Neuronal stem cell (in vitro differentiated cells): ENCODE data around the gene GAK.
A peak's percentile ranks its signal among the peaks of the same experiment; 100 is the strongest.

ENCODE experiments used
- DNase-seq: peaks from one replicate; pipeline ENCODE4 v3.0.0-alpha.2; 2013; ENCODE audit warnings: low spot score
- H2AFZ ChIP-seq: one replicate; pipeline ENCODE4 v1.6.1; 2013; ENCODE audit warnings: mild to moderate bottlenecking, low read length, inconsistent platforms
- H2AK5ac ChIP-seq: 2 replicates; pipeline ENCODE4 v1.6.1; 2013; ENCODE audit warnings: low read depth, mild to moderate bottlenecking, inconsistent platforms, low read length, moderate library complexity, mixed read lengths
- H2BK120ac ChIP-seq: 2 replicates; pipeline ENCODE4 v1.6.1; 2013; ENCODE audit warnings: low read depth, mild to moderate bottlenecking, inconsistent platforms, low read length, moderate library complexity, mixed read lengths
- H2BK12ac ChIP-seq: one replicate; pipeline ENCODE4 v1.6.1; 2013; ENCODE audit warnings: low read length, inconsistent platforms
- H2BK15ac ChIP-seq: 2 replicates; pipeline ENCODE4 v1.6.1; 2013; ENCODE audit warnings: mild to moderate bottlenecking, low read length, inconsistent platforms, mixed read lengths
- H2BK5ac ChIP-seq: one replicate; pipeline ENCODE4 v1.6.1; 2013; ENCODE audit warnings: inconsistent platforms, mild to moderate bottlenecking, low read length, moderate library complexity
- H3K14ac ChIP-seq: one replicate; pipeline ENCODE4 v1.6.1; 2013; ENCODE audit warnings: low read length, inconsistent platforms
- H3K18ac ChIP-seq: 2 replicates; pipeline ENCODE4 v1.6.1; 2013; ENCODE audit warnings: low read length, inconsistent platforms
- H3K23ac ChIP-seq: 2 replicates; pipeline ENCODE4 v1.6.1; 2013; ENCODE audit warnings: low read depth, mild to moderate bottlenecking, mixed read lengths, low read length, inconsistent platforms; ENCODE audit not compliant: poor library complexity
- H3K27ac ChIP-seq: replicated peaks from 3 replicates; pipeline ENCODE4 v1.5.1; 2013; ENCODE audit warnings: low read length, inconsistent platforms
- H3K27me3 ChIP-seq, 3 experiments: 2 replicates each; pipeline ENCODE4 v1.6.1; 2013; ENCODE audit warnings: low read length in 3 of 3, mild to moderate bottlenecking in 2 of 3, inconsistent platforms in 1 of 3, low read depth in 1 of 3, mixed read lengths in 1 of 3, moderate library complexity in 1 of 3; ENCODE audit not compliant: control insufficient read depth in 3 of 3, insufficient read depth in 3 of 3
- H3K36me3 ChIP-seq, 2 donors: replicated peaks in 1 of 2; 2 replicates each; pipeline ENCODE4 v1.6.1; 2013; ENCODE audit warnings: low read length in 2 of 2; ENCODE audit not compliant: control insufficient read depth in 2 of 2, insufficient read depth in 2 of 2
- H3K4ac ChIP-seq: 2 replicates; pipeline ENCODE4 v1.6.1; 2013; ENCODE audit warnings: inconsistent platforms, mild to moderate bottlenecking, low read length, moderate library complexity
- H3K4me1 ChIP-seq, 2 donors: 1 replicate in 1 of 2; 2 replicates in 1 of 2; pipeline ENCODE4 v1.6.1; 2013; ENCODE audit warnings: low read length in 2 of 2, low read depth in 1 of 2; ENCODE audit not compliant: control insufficient read depth in 2 of 2, insufficient read depth in 1 of 2
- H3K4me2 ChIP-seq: one replicate; pipeline ENCODE4 v1.6.1; 2013; ENCODE audit warnings: mild to moderate bottlenecking, low read length, inconsistent platforms; ENCODE audit not compliant: insufficient read depth, poor library complexity, severe bottlenecking
- H3K4me3 ChIP-seq, 2 donors: 2 replicates each; pipeline ENCODE4 v1.5.1; 2013; ENCODE audit warnings: low read length in 2 of 2, mild to moderate bottlenecking in 2 of 2, inconsistent platforms in 1 of 2, moderate library complexity in 1 of 2
- H3K79me1 ChIP-seq: one replicate; pipeline ENCODE4 v1.6.1; 2013; ENCODE audit warnings: low read depth, mild to moderate bottlenecking, inconsistent platforms, low read length, moderate library complexity
- H3K9ac ChIP-seq: one replicate; pipeline ENCODE4 v1.6.1; 2013; ENCODE audit warnings: mild to moderate bottlenecking, low read depth, low read length, inconsistent platforms; ENCODE audit not compliant: poor library complexity
- H3K9me3 ChIP-seq, 2 donors: replicated peaks in 1 of 2; 2 replicates each; pipeline versions ENCODE3 to v1.6.1; 2013; ENCODE audit warnings: low read length in 2 of 2, mild to moderate bottlenecking in 2 of 2, inconsistent platforms in 1 of 2, low read depth in 1 of 2, mixed read lengths in 1 of 2, moderate library complexity in 1 of 2; ENCODE audit not compliant: control insufficient read depth in 2 of 2, insufficient read depth in 1 of 2
- H4K8ac ChIP-seq: one replicate; pipeline ENCODE4 v1.6.1; 2013; ENCODE audit warnings: low read depth, mild to moderate bottlenecking, inconsistent platforms, low read length, moderate library complexity
- H4K91ac ChIP-seq: one replicate; pipeline ENCODE4 v1.6.1; 2013; ENCODE audit warnings: low read length, low read depth, mild to moderate bottlenecking, inconsistent platforms; ENCODE audit not compliant: poor library complexity
- WGBS, 2 donors: extraction: QIAGEN DNeasy Blood & Tissue Kit; methylation state at CpG; one replicate each; pipeline ENCODE4 v1.1.7; 2013; ENCODE audit warnings: missing lambda C conversion rate in 2 of 2, mixed read lengths in 1 of 2; ENCODE audit not compliant: insufficient read length in 2 of 2, insufficient replicate concordance in 1 of 2; ENCODE audit errors: extremely low coverage in 2 of 2; 5-methylcytosine and 5-hydroxymethylcytosine counted together

The GAK gene

DNA sequence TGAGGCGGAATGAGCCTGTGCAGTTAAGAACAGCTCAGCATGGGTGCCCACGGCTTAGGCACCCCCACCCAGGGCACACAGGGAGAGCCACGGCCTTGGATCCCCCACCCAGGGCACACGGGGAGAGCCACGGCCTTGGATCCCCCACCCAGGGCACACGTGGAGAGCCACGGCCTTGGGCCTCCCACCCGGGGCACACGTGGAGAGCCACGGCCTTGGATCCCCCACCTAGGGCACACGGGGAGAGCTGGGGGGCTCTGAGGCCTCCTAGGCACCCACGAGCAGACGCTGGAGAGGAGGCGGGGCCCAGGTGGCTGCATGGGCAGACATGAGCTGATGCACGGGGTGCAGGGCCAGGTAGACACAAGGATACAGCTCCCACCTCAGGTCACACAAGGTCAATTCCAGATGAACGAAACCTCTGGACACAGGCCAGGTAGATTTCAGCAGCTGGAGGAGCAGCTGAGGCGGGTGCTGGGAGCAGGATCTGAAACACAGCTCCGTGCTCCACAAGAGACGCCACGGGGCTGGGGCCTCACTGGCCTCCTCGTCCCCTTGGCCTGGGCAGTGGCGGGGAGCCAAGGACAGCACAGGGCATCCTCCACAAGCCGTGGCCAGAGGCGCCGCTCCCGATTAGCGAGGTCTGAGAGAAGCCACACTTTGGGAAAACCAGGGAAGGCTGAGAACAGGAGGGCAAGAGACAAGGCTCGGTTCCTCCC, 30.8 kb downstream of the GAK start:
- H2BK5ac ChIP-seq: peak overlapping the region; percentile 11
- no peak overlapping the region for H3K4me3 ChIP-seq
- no peak for DNase-seq
- H3K36me3 ChIP-seq: peaks cover 13 to 35% of the 10 kb centered on the region in 2 donors
- no peak overlapping the region for H4K8ac ChIP-seq
- no peaks in the 10 kb centered on the region for H3K4me1 ChIP-seq
- H3K79me1 ChIP-seq: peaks cover 15% of the 10 kb centered on the region
- H3K4ac ChIP-seq: no peak overlapping the region
- H3K27me3 ChIP-seq: no peaks in the 10 kb centered on the region
- peak overlapping the region; percentile 4 for H3K9ac ChIP-seq
- peaks cover 0 to 5% of the 10 kb centered on the region in 2 donors for H3K9me3 ChIP-seq
- H2BK15ac ChIP-seq: no peak overlapping the region
- no peak overlapping the region for H3K4me2 ChIP-seq
- no peak overlapping the region for H3K27ac ChIP-seq
- no peak overlapping the region for H2AK5ac ChIP-seq
- WGBS, 2 donors: no CpG with 5 or more reads among the region's 28 CpGs
- no peak overlapping the region for H4K91ac ChIP-seq
- H3K23ac ChIP-seq: no peak overlapping the region
- H2AFZ ChIP-seq: no peak overlapping the region
- H2BK12ac ChIP-seq: no peak overlapping the region
- no peak overlapping the region for H2BK120ac ChIP-seq
- H3K14ac ChIP-seq: no peak overlapping the region
- no peak overlapping the region for H3K18ac ChIP-seq

DNA sequence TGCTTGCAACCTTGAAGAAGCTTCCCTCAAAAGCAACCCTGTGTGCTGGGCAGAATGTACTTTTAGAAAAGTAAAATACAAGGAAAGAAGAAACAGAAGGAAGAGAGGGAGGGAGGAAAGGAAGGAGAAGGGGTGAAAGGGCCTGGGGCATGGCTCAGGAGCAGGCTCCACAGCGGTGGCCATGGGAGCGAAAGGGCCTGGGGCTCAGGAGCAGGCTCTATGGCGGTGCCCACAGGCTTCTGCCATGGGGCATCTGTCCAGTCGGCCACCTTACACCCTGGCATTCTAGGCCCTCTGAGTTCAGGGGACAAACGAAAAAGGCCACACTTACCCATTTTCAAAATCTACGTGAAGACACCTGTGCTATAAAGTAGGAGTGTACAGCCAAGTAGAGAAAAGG, 31.4 kb downstream of the GAK start:
- Histone ChIP-seq H3K36me3 (peaks cover 13 to 39% of the 10 kb centered on the region in 2 donors), H2AK5ac (no peak overlapping the region), H3K9me3 (peaks cover 0 to 3% of the 10 kb centered on the region in 2 donors), H3K4me3 (no peak overlapping the region), H3K79me1 (peaks cover 11% of the 10 kb centered on the region), H2BK5ac (peak overlapping the region; percentile 11), H4K8ac (no peak overlapping the region), H3K27me3 (no peaks in the 10 kb centered on the region), H4K91ac (no peak overlapping the region), H2BK120ac (no peak overlapping the region), H3K4ac (no peak overlapping the region), H2AFZ (no peak overlapping the region), H3K27ac (no peak overlapping the region), H3K9ac (no peak overlapping the region), H3K14ac (no peak overlapping the region), H3K23ac (no peak overlapping the region), H2BK15ac (no peak overlapping the region), H2BK12ac (no peak overlapping the region), H3K4me1 (no peaks in the 10 kb centered on the region), H3K4me2 (no peak overlapping the region), H3K18ac (no peak overlapping the region)
- no peak for DNase-seq
- no CpG with 5 or more reads among the region's 6 CpGs for WGBS, 2 donors

DNA sequence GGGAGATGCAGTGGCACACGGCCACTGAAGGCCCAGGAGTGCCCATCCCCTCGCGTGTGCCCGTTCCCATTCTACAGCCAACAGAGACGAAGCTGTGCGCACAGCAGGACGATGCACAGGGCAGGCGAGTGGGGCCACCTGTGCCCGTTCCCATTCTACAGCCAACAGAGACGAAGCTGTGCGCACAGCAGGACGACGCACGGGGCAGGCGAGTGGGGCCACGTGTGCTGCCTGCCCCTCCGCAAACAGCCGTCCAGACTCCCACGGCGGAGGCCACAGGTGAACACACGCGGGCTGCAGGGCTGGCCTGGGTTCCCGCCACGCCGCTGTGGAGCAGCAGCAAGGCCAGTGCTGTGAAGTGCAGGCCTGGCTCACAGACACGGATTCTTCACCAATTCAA, 32.0 kb downstream of the GAK start:
- H3K4me1 ChIP-seq: no peaks in the 10 kb centered on the region
- H3K9ac ChIP-seq: no peak overlapping the region
- H2AFZ ChIP-seq: no peak overlapping the region
- H3K27me3 ChIP-seq: no peaks in the 10 kb centered on the region
- no peak overlapping the region for H3K23ac ChIP-seq
- H3K4me3 ChIP-seq: no peak overlapping the region
- no peak overlapping the region for H2BK12ac ChIP-seq
- H3K9me3 ChIP-seq: peaks cover 0 to 1% of the 10 kb centered on the region in 2 donors
- H3K14ac ChIP-seq: no peak overlapping the region
- H3K36me3 ChIP-seq: peaks cover 17 to 45% of the 10 kb centered on the region in 2 donors
- peak overlapping the region; percentile 17 for H4K8ac ChIP-seq
- no peak overlapping the region for H3K27ac ChIP-seq
- H2BK120ac ChIP-seq: no peak overlapping the region
- WGBS, 2 donors: no CpG with 5 or more reads among the region's 26 CpGs
- H2BK15ac ChIP-seq: no peak overlapping the region
- no peak for DNase-seq
- H2BK5ac ChIP-seq: no peak overlapping the region
- no peak overlapping the region for H3K4me2 ChIP-seq
- no peak overlapping the region for H3K18ac ChIP-seq
- no peak overlapping the region for H3K4ac ChIP-seq
- H4K91ac ChIP-seq: no peak overlapping the region
- no peak overlapping the region for H2AK5ac ChIP-seq
- peaks cover 11% of the 10 kb centered on the region for H3K79me1 ChIP-seq

DNA sequence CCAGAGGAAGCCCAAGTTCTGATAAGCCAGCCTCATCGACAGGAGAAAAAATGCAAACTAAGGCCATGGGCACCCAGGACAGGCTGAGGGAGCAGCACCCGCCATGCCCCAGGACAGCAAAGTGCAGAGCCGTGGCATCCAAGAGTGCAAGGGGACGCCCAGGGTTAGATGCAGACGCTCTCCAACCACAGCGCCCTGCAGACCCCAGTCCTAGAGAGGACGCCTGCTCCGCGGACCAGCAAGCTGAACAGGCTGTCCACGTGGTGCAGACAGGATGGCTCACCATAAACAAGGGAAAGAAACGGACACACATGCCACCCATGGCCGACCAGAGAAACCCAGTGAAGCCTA, 32.6 kb downstream of the GAK start:
- peaks cover 11% of the 10 kb centered on the region for H3K79me1 ChIP-seq
- H3K23ac ChIP-seq: peak overlapping the region; percentile 2
- no peak overlapping the region for H4K8ac ChIP-seq
- peaks cover 0 to 1% of the 10 kb centered on the region in 2 donors for H3K9me3 ChIP-seq
- H4K91ac ChIP-seq: no peak overlapping the region
- no peak overlapping the region for H3K4ac ChIP-seq
- no peak overlapping the region for H3K9ac ChIP-seq
- no peaks in the 10 kb centered on the region for H3K27me3 ChIP-seq
- no peak overlapping the region for H3K4me3 ChIP-seq
- H3K14ac ChIP-seq: no peak overlapping the region
- no peak overlapping the region for H2BK5ac ChIP-seq
- no peak overlapping the region for H2BK12ac ChIP-seq
- no peaks in the 10 kb centered on the region for H3K4me1 ChIP-seq
- H3K27ac ChIP-seq: no peak overlapping the region
- no peak overlapping the region for H2BK120ac ChIP-seq
- no peak overlapping the region for H3K4me2 ChIP-seq
- H2AFZ ChIP-seq: no peak overlapping the region
- DNase-seq: no peak
- WGBS, 2 donors: no CpG with 5 or more reads among the region's 12 CpGs
- H3K36me3 ChIP-seq: peaks cover 13 to 47% of the 10 kb centered on the region in 2 donors
- no peak overlapping the region for H2BK15ac ChIP-seq
- H3K18ac ChIP-seq: no peak overlapping the region
- H2AK5ac ChIP-seq: no peak overlapping the region
